Activated naive CD8-positive, alpha-beta T cell treated with anti-CD3 and anti-CD28 coated beads, Interleukin-2, amount 50 U/mL, for 24 hours (primary cell): ENCODE results near the gene EN2.

Source experiments
- ATAC-seq: fragments of 150-1000 bp; cut with Tn5 transposase; one replicate; pipeline ENCODE4 v1.10.0; 2021
- DNase-seq: peaks from one replicate; pipeline ENCODE4 v3.0.0; 2021
- H3K27ac Mint-ChIP-seq: one replicate; pipeline ENCODE4 v1.8.0; 2021; ENCODE audit warnings: mild to moderate bottlenecking, mixed read lengths
- H3K27me3 Mint-ChIP-seq: one replicate; pipeline ENCODE4 v1.8.0; 2021; ENCODE audit warnings: mixed read lengths
- H3K36me3 Mint-ChIP-seq: one replicate; pipeline ENCODE4 v1.8.0; 2021; ENCODE audit warnings: low read depth, mixed read lengths
- H3K4me1 Mint-ChIP-seq: one replicate; pipeline ENCODE4 v1.8.0; 2021; ENCODE audit warnings: mixed read lengths
- H3K4me3 Mint-ChIP-seq: one replicate; pipeline ENCODE4 v1.8.0; 2021; ENCODE audit warnings: mild to moderate bottlenecking, moderate library complexity, mixed read lengths
- H3K9me3 Mint-ChIP-seq: one replicate; pipeline ENCODE4 v1.8.0; 2021; ENCODE audit warnings: mixed read lengths

Gene EN2

GRCh38 chr7:155509725-155510551 is 52.0 kb downstream of the EN2 start:
- peak overlapping the region; percentile 53 for H3K4me3 Mint-ChIP-seq
- H3K27ac Mint-ChIP-seq = no peak overlapping the region
- H3K9me3 Mint-ChIP-seq = no peaks in the 10 kb centered on the region
- peaks cover 11% of the 10 kb centered on the region for H3K4me1 Mint-ChIP-seq
- DNase-seq (no peak), ATAC-seq (no peak)
- no peaks in the 10 kb centered on the region for H3K36me3 Mint-ChIP-seq
- peaks cover 81% of the 10 kb centered on the region for H3K27me3 Mint-ChIP-seq

GRCh38 chr7:155510975-155511701 is 53.2 kb downstream of the EN2 start:
- no peak overlapping the region for H3K27ac Mint-ChIP-seq
- no peak for ATAC-seq

DNA sequence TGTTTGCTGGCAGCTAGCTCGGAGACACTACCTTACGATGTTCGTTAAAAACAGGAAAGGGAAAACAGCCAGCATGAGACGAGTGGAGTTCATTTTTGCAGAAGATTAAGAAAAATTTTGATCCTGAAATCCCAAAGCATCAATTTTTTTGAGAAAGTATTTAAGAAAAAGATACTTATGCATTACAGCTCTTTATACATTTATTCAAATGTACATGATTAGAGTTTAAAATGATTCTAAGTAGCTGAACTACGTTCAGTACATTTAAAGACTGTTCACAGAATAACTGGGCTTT is 53.7 kb downstream of the EN2 start:
- Mint-ChIP-seq H3K4me1 (peaks cover 11% of the 10 kb centered on the region), H3K27me3 (peaks cover 76% of the 10 kb centered on the region), H3K27ac (no peak overlapping the region), H3K36me3 (no peaks in the 10 kb centered on the region), H3K9me3 (no peaks in the 10 kb centered on the region), H3K4me3 (no peak overlapping the region)
- DNase-seq (no peak), ATAC-seq (no peak)

More at GRCh38 chr7:155510975-155511701, 53.2 kb downstream of the EN2 start:
- peaks cover 77% of the 10 kb centered on the region for H3K27me3 Mint-ChIP-seq
- no peak for DNase-seq
- H3K9me3 Mint-ChIP-seq = no peaks in the 10 kb centered on the region
- H3K4me3 Mint-ChIP-seq = no peak overlapping the region
- peaks cover 11% of the 10 kb centered on the region for H3K4me1 Mint-ChIP-seq
- H3K36me3 Mint-ChIP-seq = no peaks in the 10 kb centered on the region

- Mint-ChIP-seq H3K27me3 (peaks cover 72% of the 10 kb centered on the region), H3K4me3 (no peak overlapping the region), H3K4me1 (peaks cover 11% of the 10 kb centered on the region), H3K36me3 (no peaks in the 10 kb centered on the region), H3K27ac (no peak overlapping the region), H3K9me3 (no peaks in the 10 kb centered on the region)
- ATAC-seq (no peak), DNase-seq (no peak)
Observed at GRCh38 chr7:155512246-155512887, 54.4 kb downstream of the EN2 start.

GRCh38 chr7:155513543-155514285 is 55.8 kb downstream of the EN2 start:
- Mint-ChIP-seq H3K27me3 (peaks cover 64% of the 10 kb centered on the region), H3K4me3 (no peak overlapping the region), H3K9me3 (no peaks in the 10 kb centered on the region), H3K27ac (no peak overlapping the region), H3K36me3 (no peaks in the 10 kb centered on the region), H3K4me1 (peaks cover 11% of the 10 kb centered on the region)
- DNase-seq (no peak), ATAC-seq (no peak)

DNA sequence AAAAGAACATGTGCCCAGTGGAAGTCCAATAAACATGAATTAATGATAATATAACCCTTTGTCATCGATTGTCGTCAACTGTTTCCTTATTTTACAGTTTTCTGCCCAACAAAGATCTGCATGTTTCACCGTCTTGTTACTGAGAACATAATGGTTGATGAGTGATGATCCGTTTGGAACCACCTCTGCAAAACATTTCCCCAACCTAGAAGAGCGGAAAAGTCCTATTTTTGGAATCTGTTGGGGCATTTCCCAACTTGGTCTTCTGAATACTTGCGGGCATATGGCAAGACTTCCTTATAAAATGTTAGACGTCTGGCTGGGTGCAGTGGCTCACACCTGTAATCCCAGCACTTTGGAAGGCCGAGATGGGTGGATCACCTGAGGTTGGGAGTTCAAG is 56.4 kb downstream of the EN2 start:
- Mint-ChIP-seq H3K4me1 (peaks cover 6% of the 10 kb centered on the region), H3K27me3 (peaks cover 58% of the 10 kb centered on the region), H3K27ac (no peak overlapping the region)

More for the DNA sequence above, 56.4 kb downstream of the EN2 start:
- DNase-seq (no peak), ATAC-seq (no peak)
- Mint-ChIP-seq H3K4me3 (no peak overlapping the region), H3K36me3 (no peaks in the 10 kb centered on the region), H3K9me3 (no peaks in the 10 kb centered on the region)
